Measurements from ENCODE around the gene EIF4E3.

EIF4E3 gene

DNA sequence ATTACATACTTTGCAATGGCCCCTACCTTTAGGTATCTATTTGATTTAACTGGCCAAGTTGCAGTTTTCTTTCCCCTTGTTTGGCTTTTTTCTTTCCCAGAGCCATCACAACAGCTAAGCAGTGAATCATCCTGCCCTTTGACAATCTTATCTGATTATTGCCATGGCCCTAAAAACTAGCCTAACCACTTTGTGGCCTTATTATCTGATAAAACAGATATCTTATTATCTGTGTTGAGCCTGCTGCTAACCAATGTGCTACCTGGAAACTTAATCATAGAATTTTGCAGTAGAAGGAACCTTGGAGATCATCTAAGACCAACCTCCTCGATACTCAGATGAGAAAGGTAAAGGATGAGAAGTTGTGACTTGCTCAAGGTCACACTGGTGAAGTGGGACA lies 37.1 kb downstream of the EIF4E3 start:
- H3K27ac Mint-ChIP-seq: no peak overlapping the region
- DNase-seq (no peak), ATAC-seq (no peak)
- H3K4me1 Mint-ChIP-seq: peaks cover 16% of the 10 kb centered on the region
- H3K27me3 Mint-ChIP-seq: no peaks in the 10 kb centered on the region
- no peak overlapping the region for H3K4me3 Mint-ChIP-seq
- H3K36me3 Mint-ChIP-seq (ENCODE audit: low read depth): peaks cover 19% of the 10 kb centered on the region
- no peaks in the 10 kb centered on the region for H3K9me3 Mint-ChIP-seq

DNA sequence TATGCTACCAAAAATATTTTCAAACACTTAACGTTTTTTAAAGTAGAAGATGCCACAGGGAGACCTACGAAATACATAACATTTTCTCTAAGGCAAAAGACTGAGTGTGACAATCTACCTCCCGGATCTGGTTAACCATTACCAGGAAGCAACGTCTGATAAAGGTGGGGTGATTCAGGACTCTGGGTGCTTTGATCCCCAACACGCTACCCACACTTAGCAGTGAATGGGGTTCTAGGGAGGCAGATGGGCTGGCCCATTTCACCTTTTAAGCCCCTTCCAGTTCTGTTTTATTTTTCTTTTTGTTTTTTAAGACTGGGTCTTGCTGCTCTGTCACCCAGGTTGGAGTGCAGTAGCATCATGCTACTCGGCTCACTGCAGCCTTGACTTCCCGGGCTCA lies 39.5 kb downstream of the EIF4E3 start:
- no peak overlapping the region for H3K27ac Mint-ChIP-seq

DNA sequence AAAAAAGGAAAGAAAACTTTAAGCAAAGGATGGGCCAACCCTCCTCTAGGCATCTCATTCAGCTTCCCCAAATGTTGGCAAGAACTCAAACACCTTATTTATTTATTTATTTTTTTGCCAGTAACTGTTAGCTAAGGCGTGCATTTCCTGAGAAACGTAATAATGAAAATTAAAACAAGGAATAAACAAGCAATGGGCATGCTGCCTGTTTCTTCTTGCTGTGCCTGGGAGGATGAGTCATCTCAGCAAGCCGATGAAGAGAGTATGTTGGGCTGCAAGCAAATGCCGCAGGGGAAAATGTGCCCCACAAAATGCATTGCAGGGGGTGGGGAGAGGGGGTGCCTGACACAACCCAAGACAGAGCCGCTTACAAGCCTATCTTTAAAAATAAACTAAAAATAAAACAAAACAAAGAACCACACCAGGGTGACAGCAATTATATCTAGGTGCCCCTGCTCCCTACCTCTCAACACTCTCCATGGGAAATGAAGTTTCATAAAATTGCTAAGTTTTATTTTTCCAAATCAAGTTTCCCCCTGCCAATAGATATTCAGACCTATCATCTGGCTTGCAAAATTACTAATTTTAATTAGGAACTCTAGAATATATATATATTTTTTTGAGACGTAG lies 40.3 kb downstream of the EIF4E3 start:
- H3K4me1 Mint-ChIP-seq: peaks cover 23% of the 10 kb centered on the region
- H3K27ac Mint-ChIP-seq: no peak overlapping the region
- ATAC-seq (no peak), DNase-seq (no peak)
- H3K9me3 Mint-ChIP-seq: no peaks in the 10 kb centered on the region
- peaks cover 15% of the 10 kb centered on the region for H3K36me3 Mint-ChIP-seq (ENCODE audit: low read depth)
- no peaks in the 10 kb centered on the region for H3K27me3 Mint-ChIP-seq
- H3K4me3 Mint-ChIP-seq: no peak overlapping the region

More for the DNA sequence above, 39.5 kb downstream of the EIF4E3 start:
- H3K4me1 Mint-ChIP-seq: peaks cover 23% of the 10 kb centered on the region
- H3K27me3 Mint-ChIP-seq: no peaks in the 10 kb centered on the region
- DNase-seq (no peak), ATAC-seq (no peak)
- H3K36me3 Mint-ChIP-seq (ENCODE audit: low read depth): peaks cover 19% of the 10 kb centered on the region
- H3K9me3 Mint-ChIP-seq: no peaks in the 10 kb centered on the region
- H3K4me3 Mint-ChIP-seq: no peak overlapping the region

DNA sequence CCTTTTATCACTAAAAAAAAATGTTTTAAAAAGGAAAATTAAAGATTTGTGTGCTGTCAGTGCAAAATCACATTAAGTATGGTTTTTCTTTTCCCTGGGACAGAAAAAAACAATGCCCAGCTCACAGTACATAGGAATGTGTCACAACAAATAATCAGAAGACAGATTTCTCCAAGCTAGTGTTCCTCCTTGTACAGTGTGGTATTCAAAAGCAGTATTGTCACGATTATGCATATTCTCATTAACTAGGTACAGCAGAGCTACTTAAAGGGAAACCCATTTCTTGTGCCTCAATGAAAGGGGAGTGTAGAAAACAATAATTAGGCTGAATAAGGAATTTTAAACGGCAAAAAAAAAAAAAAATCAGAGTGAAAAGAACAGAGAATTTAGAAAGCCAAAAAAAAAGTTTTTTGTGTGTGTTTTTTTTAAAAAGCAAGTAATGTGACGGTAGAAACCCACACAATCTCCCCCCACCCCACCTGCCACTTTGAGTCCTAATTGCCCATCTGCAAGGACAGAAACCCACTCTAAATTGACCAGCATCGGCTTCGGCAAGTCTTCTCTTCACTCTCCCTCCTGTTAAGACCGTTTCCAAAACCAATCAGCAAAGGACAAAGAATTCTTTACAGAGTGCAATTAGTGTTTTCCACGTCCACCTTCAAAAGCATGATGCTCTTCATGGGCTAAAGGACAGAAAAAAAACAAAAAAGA lies 41.0 kb downstream of the EIF4E3 start:
- Mint-ChIP-seq H3K27me3 (no peaks in the 10 kb centered on the region), H3K9me3 (no peaks in the 10 kb centered on the region), H3K4me1 (peaks cover 19% of the 10 kb centered on the region), H3K27ac (no peak overlapping the region), H3K36me3 (ENCODE audit: low read depth) (peaks cover 12% of the 10 kb centered on the region), H3K4me3 (no peak overlapping the region)
- ATAC-seq: no peak
- no peak for DNase-seq

DNA sequence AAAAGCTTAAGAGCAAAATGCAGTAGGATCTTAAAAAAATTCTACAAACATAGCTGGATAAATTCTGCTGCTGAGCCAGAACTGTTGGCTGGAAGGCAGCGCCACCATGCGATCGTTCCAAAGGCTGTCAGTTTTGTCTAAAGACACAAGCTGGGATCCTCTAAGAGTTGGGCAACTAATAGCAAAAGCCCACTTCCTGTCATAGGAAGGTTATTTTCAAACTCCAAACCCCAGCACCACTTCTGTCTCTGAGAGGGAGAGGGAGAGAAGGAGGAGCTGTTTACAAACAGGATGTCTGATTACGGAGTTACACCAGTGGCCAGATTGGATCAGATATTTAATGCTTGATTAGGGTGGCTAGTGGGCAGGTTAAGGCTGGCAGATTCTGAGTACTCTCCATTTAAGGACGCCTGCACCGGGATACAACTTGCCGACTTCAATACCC lies 44.0 kb downstream of the EIF4E3 start:
- no peaks in the 10 kb centered on the region for H3K9me3 Mint-ChIP-seq
- no peak for ATAC-seq
- no peak overlapping the region for H3K4me3 Mint-ChIP-seq

DNA sequence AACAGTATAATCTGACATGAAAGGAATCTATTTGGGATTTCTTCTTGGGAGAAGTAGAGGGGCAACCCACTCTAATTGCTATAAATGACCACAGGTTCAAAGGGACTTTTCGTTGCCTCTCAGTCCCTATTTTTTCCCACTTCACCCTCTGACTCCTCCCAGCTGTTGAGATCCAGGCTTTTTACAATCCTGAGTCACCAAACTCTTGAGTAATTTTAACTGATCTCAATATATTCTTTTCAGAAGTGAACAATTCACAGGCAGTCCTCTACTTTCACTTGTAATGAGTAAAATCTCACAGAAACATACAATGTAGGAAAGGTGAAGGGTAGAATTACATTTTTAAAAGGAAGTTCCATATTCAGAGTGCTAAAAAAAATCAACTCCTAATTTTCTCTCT lies 44.6 kb downstream of the EIF4E3 start:
- no peak overlapping the region for H3K27ac Mint-ChIP-seq
- no peaks in the 10 kb centered on the region for H3K9me3 Mint-ChIP-seq
- peaks cover 7% of the 10 kb centered on the region for H3K4me1 Mint-ChIP-seq
- ATAC-seq (no peak), DNase-seq (no peak)
- no peak overlapping the region for H3K4me3 Mint-ChIP-seq
- H3K36me3 Mint-ChIP-seq (ENCODE audit: low read depth): peaks cover 2% of the 10 kb centered on the region
- no peaks in the 10 kb centered on the region for H3K27me3 Mint-ChIP-seq

More for the DNA sequence above, 44.0 kb downstream of the EIF4E3 start:
- Mint-ChIP-seq H3K4me1 (peaks cover 7% of the 10 kb centered on the region), H3K36me3 (ENCODE audit: low read depth) (peaks cover 2% of the 10 kb centered on the region), H3K27me3 (no peaks in the 10 kb centered on the region), H3K27ac (no peak overlapping the region)
- peak; percentile 47 for DNase-seq

DNA sequence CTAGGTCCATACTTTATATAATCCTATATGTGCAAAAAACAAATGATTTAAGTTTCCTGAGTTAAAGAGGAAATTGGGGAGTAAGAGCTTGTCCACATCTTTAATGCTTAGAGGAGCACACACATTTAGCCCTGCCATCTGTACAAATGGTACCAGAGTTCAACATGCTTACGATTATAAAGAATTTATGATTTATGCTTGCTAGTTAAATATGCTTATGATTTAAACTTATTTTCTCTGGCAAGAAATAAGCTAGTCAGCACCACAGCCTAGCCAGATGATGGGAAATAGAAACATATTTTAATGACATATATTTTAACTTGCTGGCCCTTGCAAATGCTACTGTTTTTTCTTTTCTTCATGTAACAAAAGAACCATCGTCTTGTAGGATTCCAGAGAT lies 48.3 kb downstream of the EIF4E3 start:
- H3K27me3 Mint-ChIP-seq: no peaks in the 10 kb centered on the region

DNA sequence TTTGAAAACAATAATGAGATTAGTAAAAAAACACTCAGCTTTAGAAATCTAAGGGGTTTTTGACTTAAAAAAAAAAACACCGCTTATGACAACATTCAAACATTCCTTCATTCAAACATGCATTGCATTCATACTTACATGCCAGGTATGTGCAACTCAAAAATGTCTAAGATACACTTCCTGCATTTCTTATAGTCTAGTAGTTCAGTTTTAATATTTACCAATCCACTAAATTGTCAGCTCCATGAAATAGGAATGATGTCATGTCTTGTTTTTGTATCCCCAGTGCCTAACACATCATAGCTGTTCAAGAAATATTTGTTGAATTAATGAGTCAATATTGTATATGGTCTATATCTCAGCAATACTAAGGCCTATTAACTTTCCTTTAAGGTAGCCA lies 51.7 kb downstream of the EIF4E3 start:
- Mint-ChIP-seq H3K27ac (no peak overlapping the region), H3K27me3 (no peaks in the 10 kb centered on the region), H3K4me3 (no peak overlapping the region), H3K4me1 (peaks cover 4% of the 10 kb centered on the region), H3K9me3 (peaks cover under 1% of the 10 kb centered on the region), H3K36me3 (ENCODE audit: low read depth) (peaks cover under 1% of the 10 kb centered on the region)
- ATAC-seq (no peak), DNase-seq (no peak)

More for the DNA sequence above, 48.3 kb downstream of the EIF4E3 start:
- H3K4me1 Mint-ChIP-seq: peaks cover 10% of the 10 kb centered on the region
- DNase-seq (no peak), ATAC-seq (no peak)
- H3K36me3 Mint-ChIP-seq (ENCODE audit: low read depth): no peaks in the 10 kb centered on the region
- H3K27ac Mint-ChIP-seq: no peak overlapping the region
- no peak overlapping the region for H3K4me3 Mint-ChIP-seq
- H3K9me3 Mint-ChIP-seq: no peaks in the 10 kb centered on the region

DNA sequence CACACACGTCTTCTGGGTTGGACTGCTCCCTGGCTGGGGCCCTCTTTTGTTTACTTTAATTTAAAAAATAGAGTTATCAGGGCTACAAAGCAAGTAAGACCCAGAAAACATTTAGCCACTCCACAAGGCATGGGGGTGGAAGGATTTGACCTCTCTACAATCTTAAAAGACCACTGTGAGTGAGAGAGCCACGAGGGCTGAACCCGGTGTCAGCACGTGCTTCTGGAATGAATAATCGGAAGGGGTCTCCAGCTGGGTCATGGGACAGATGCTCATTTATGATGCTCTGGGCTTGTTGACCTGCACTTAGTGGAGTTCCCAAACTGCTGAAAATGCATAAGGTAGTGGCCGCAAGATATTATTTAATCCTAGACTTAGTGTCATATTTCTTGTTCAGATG lies 52.4 kb downstream of the EIF4E3 start:
- H3K4me1 Mint-ChIP-seq: peaks cover 4% of the 10 kb centered on the region
- ATAC-seq (no peak), DNase-seq (no peak)
- H3K27ac Mint-ChIP-seq: no peak overlapping the region
- no peak overlapping the region for H3K4me3 Mint-ChIP-seq
- peaks cover 6% of the 10 kb centered on the region for H3K36me3 Mint-ChIP-seq (ENCODE audit: low read depth)
- peaks cover 8% of the 10 kb centered on the region for H3K9me3 Mint-ChIP-seq
- H3K27me3 Mint-ChIP-seq: no peaks in the 10 kb centered on the region

DNA sequence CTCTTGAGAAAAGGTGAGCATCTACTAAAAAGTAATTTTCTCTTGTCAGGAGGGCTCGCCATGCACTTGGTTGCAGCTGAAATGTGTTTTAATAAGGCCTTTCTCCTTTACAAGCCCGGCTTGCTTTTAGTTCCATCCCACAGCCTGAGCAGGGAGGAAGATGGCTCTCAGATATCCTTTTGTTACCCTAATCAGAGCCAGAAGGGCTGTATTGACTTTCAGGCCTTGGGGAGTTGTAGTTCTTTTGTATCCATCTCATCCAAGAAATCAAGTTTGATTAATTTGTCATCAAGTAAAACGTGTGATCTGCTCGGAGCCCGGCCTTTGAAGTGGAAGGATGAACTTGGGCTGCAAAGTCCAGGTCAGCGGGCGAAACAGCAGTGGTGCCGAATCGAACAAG lies 52.9 kb downstream of the EIF4E3 start:
- Mint-ChIP-seq H3K27ac (no peak overlapping the region), H3K36me3 (ENCODE audit: low read depth) (peaks cover 6% of the 10 kb centered on the region)

DNA sequence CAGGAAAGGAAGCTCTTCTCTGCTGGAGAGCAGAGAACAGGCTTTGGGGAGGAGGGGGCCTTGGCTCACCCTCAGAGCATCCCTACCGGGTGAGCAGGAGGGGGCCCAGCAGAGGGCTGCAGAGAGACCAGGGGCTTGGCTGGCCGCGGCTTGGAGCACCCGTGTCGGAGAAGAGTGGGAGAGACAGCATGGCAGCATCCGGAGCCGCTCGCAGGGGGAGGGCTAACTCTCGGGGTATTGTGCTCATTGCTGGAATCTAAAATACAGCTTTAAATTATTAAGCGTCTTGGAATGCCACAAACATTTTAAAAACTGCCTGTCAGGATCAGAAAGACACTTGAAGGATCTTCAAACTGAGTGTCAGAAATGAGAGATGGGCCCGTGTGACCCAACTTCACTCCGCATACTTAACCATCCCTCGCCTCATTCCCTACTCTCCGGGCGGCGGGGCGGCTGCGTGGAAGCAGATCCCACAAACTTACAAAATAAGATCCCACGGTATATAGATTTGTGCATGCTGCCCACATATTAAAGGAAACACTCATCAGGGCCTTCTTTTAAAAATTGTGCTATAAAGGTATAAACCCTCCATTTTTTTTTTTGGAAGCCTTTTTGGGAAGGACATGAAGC lies 53.9 kb downstream of the EIF4E3 start:
- DNase-seq (no peak), ATAC-seq (no peak)
- H3K4me1 Mint-ChIP-seq: peaks cover 4% of the 10 kb centered on the region
- H3K27ac Mint-ChIP-seq: no peak overlapping the region
- peaks cover 16% of the 10 kb centered on the region for H3K9me3 Mint-ChIP-seq
- H3K4me3 Mint-ChIP-seq: no peak overlapping the region
- H3K27me3 Mint-ChIP-seq: no peaks in the 10 kb centered on the region
- peaks cover 11% of the 10 kb centered on the region for H3K36me3 Mint-ChIP-seq (ENCODE audit: low read depth)

More for the DNA sequence above, 52.9 kb downstream of the EIF4E3 start:
- Mint-ChIP-seq H3K9me3 (peaks cover 12% of the 10 kb centered on the region), H3K4me1 (peaks cover 4% of the 10 kb centered on the region), H3K4me3 (no peak overlapping the region), H3K27me3 (no peaks in the 10 kb centered on the region)
- DNase-seq: no peak
- no peak for ATAC-seq

DNA sequence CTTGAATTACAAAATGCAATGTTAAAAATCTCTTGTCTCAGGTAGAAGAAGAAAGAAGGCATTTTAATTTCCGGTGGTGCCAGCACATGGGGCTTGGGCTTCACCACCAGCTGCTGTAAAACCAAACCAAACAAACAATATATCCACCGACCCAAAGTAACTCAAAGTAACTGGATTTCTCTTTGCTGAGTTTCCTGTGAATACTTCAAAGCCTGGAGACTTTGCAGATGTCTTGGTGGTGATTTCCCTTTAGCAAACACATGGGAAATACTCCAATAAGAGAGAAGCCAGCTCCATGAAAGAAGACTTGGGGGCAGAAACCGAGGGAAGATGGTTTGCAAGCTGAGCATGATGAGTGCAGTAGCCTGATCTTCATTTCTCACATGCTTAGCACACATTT lies 62.6 kb downstream of the EIF4E3 start:
- H3K27me3 Mint-ChIP-seq: no peaks in the 10 kb centered on the region
- H3K4me3 Mint-ChIP-seq: no peak overlapping the region
- DNase-seq: no peak
- peaks cover 16% of the 10 kb centered on the region for H3K36me3 Mint-ChIP-seq (ENCODE audit: low read depth)
- ATAC-seq: no peak
- peaks cover 27% of the 10 kb centered on the region for H3K4me1 Mint-ChIP-seq
- peak overlapping the region; percentile 27 for H3K27ac Mint-ChIP-seq
- H3K9me3 Mint-ChIP-seq: peaks cover 16% of the 10 kb centered on the region

DNA sequence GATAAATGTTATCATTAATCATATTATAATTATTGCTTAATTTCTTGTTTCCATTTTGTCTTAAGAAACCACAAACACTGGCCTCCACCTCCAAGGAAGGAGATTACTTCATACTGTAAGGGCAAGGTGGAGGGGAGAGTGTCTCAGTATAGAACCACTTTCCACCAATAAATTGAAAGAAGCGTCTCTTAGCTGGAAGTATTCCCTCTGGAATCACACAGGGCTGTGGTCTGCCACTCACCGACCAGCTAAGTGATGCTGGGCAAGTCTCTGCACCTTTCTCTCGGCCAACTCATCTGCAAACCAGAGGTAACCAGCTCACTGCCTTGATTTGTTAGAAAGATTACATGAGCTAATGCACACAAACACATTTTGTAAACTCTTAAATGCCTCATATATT lies 63.1 kb downstream of the EIF4E3 start:
- H3K4me3 Mint-ChIP-seq: no peak overlapping the region
- ATAC-seq (no peak), DNase-seq (no peak)
- H3K36me3 Mint-ChIP-seq (ENCODE audit: low read depth): peaks cover 12% of the 10 kb centered on the region
- peak overlapping the region; percentile 27 for H3K27ac Mint-ChIP-seq
- no peaks in the 10 kb centered on the region for H3K27me3 Mint-ChIP-seq
- H3K4me1 Mint-ChIP-seq: peaks cover 27% of the 10 kb centered on the region
- peaks cover 11% of the 10 kb centered on the region for H3K9me3 Mint-ChIP-seq

DNA sequence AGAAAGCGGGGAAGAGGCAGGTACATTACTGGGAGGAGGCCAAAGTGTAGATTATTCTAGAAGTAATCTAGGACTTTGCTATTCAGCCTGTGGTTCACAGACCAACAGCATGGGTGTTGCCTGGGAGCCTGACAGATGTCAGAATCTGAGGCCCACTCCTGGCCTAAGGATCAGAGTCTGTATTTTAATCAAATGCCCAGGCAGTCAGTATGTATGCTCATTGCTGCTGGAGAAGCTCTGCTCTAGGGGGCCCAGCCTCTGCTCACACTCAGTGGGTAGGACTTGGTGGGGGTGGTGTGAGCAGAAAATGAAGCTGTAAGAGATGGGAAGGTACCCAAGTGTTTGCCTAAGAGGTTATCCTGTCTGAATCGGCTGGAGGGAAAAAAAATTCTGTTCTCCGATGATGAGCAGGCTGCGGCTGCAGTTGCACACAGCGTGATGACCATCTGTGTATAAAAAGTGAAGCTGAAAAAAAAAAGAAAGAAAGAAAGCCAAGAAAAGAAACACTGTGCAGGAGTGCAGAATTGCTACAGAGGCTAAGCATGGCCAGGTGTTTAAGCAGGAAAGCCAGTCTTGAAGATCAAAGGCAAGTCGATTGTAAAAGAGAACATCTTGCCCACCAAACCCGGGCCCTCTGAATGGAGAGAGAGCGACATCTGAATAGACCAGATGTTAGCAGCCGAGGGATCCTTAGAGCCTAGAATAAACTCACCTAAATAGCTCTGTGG lies 65.2 kb downstream of the EIF4E3 start:
- Mint-ChIP-seq H3K36me3 (ENCODE audit: low read depth) (peaks cover 2% of the 10 kb centered on the region), H3K9me3 (no peaks in the 10 kb centered on the region), H3K4me3 (no peak overlapping the region), H3K27ac (no peak overlapping the region), H3K4me1 (peaks cover 27% of the 10 kb centered on the region), H3K27me3 (no peaks in the 10 kb centered on the region)
- DNase-seq (no peak), ATAC-seq (no peak)

Data from activated naive CD8-positive, alpha-beta T cell treated with anti-CD3 and anti-CD28 coated beads, Interleukin-2, amount 50 U/mL, for 24 hours (primary cell).